Keratinocyte (primary cell): ENCODE measurements around the gene BRF1. TPM values are rescaled to one million over a fixed set of nuclear protein-coding genes. Genes with fewer than 3 reads are reported as not detected.

Source experiments
- DNase-seq: peaks from one replicate; pipeline ENCODE4 v3.0.0-alpha.2; 2011; ENCODE audit warnings: low read depth, missing footprints, low spot score
- FAIRE-seq: peaks from 2 replicates; lab custom pipeline; 2011; peaks lifted over from hg19 to GRCh38; lab: Jason Lieb, UNC
- H2AFZ ChIP-seq: 2 replicates; pipeline ENCODE4 v1.6.0; 2012; ENCODE audit warnings: low read length, control low read depth, inconsistent platforms; ENCODE audit not compliant: control insufficient read depth
- H3K27ac ChIP-seq: 2 replicates; pipeline ENCODE4 v1.5.1; 2011; ENCODE audit warnings: low read length; ENCODE audit not compliant: control insufficient read depth, insufficient read depth
- H3K27me3 ChIP-seq: 3 replicates; pipeline ENCODE4 v1.6.0; 2011; ENCODE audit warnings: low read length; ENCODE audit not compliant: control insufficient read depth, insufficient read depth; ENCODE audit errors: extremely low read depth
- H3K36me3 ChIP-seq, 2 experiments: 2 replicates in 1 of 2; 3 replicates in 1 of 2; pipeline ENCODE4 v1.5.1; 2011; ENCODE audit warnings: low read length in 2 of 2, mild to moderate bottlenecking in 1 of 2; ENCODE audit not compliant: control insufficient read depth in 2 of 2, insufficient read depth in 2 of 2; ENCODE audit errors: extremely low read depth in 1 of 2
- H3K4me1 ChIP-seq: 3 replicates; pipeline ENCODE4 v1.5.1; 2011; ENCODE audit warnings: low read length; ENCODE audit not compliant: control insufficient read depth, insufficient read depth; ENCODE audit errors: extremely low read depth
- H3K4me2 ChIP-seq: 3 replicates; pipeline ENCODE4 v1.6.0; 2011; ENCODE audit warnings: low read depth, low read length; ENCODE audit not compliant: control insufficient read depth, insufficient read depth; ENCODE audit errors: extremely low read depth
- H3K4me3 ChIP-seq, 3 experiments: fragments of 200-600 bp in 1 of 3; sonication (generic) in 1 of 3; 2 replicates in 2 of 3; 3 replicates in 1 of 3; pipeline ENCODE4 v1.5.1; 2011 to 2016; ENCODE audit warnings: low read length in 3 of 3, mild to moderate bottlenecking in 3 of 3, control low read depth in 2 of 3, inconsistent platforms in 1 of 3, low read depth in 1 of 3, mixed read lengths in 1 of 3, mixed run types in 1 of 3, moderate library complexity in 1 of 3; ENCODE audit not compliant: control insufficient read depth in 2 of 3, insufficient read depth in 2 of 3; ENCODE audit errors: extremely low read depth in 1 of 3
- H3K79me2 ChIP-seq: 2 replicates; pipeline ENCODE4 v1.6.0; 2012; ENCODE audit warnings: low read length; ENCODE audit not compliant: control insufficient read depth, insufficient read depth
- H3K9ac ChIP-seq: 3 replicates; pipeline ENCODE4 v1.6.0; 2011; ENCODE audit warnings: low read length; ENCODE audit not compliant: control insufficient read depth, insufficient read depth; ENCODE audit errors: extremely low read depth
- H3K9me1 ChIP-seq: 3 replicates; pipeline ENCODE4 v1.6.0; 2011; ENCODE audit warnings: low read length; ENCODE audit not compliant: control insufficient read depth, insufficient read depth; ENCODE audit errors: extremely low read depth
- H3K9me3 ChIP-seq: 2 replicates; pipeline ENCODE4 v1.5.1; 2012; ENCODE audit warnings: low read depth, low read length; ENCODE audit not compliant: control insufficient read depth
- H4K20me1 ChIP-seq: 3 replicates; pipeline ENCODE4 v1.6.0; 2011; ENCODE audit warnings: low read length; ENCODE audit not compliant: control insufficient read depth, insufficient read depth; ENCODE audit errors: extremely low read depth
- EZH2 ChIP-seq: IDR thresholded peaks from one replicate; pipeline ENCODE4 v1.6.1; 2012; ENCODE audit warnings: inconsistent platforms, mild to moderate bottlenecking, low read length, moderate library complexity
- dilution Hi-C: fragments of 300-500 bp; cut with MboI; formaldehyde crosslinking; loops from one replicate; pipeline ENCODE4 v1.7.0; 2020; ENCODE audit warnings: low sequenced_read_pairs; ENCODE audit not compliant: extremely low pct_ligation_motif_present
- polyA plus RNA-seq, 5 experiments: library from polyadenylated mRNA; depleted of rRNA in 3 of 5; stranded (reverse) in 3 of 5; stranded (forward) in 1 of 5; unstranded in 1 of 5; fragments of >200 nt; gene quantifications; 1 replicate in 1 of 5; 2 replicates in 3 of 5; 3 replicates in 1 of 5; pipeline versions ENCODE4 v1.2.1 to v1.2.3, GENCODE V29; 2011 to 2012; ENCODE audit warnings: missing spikeins in 2 of 5, low read depth in 1 of 5, low replicate concordance in 1 of 5
- TF ChIP-seq, protein P1 (sequence below), 3 experiments: IDR thresholded peaks in 1 of 3; conservative IDR thresholded peaks in 1 of 3; optimal IDR thresholded peaks in 1 of 3; 2 replicates in 2 of 3; 3 replicates in 1 of 3; pipeline versions ENCODE3 to v1.5.1; 2011; ENCODE audit warnings: low read length in 3 of 3, mild to moderate bottlenecking in 3 of 3, moderate library complexity in 2 of 3, control low read depth in 1 of 3, inconsistent platforms in 1 of 3; ENCODE audit not compliant: insufficient read depth in 2 of 3; ENCODE audit errors: extremely low read depth in 1 of 3

Gene BRF1
- polyA plus RNA-seq, 1 donor (not counting 4 experiments of a cell fraction or from before 2014, with no cell fraction given) = 6.5 TPM

- no peaks in the 10 kb centered on the region for H3K9me1 ChIP-seq
- no peak overlapping the region for H2AFZ ChIP-seq
- dilution Hi-C loops = no loop called here
- H4K20me1 ChIP-seq = peaks cover 2% of the 10 kb centered on the region
- peaks cover 32% of the 10 kb centered on the region for H3K79me2 ChIP-seq
- no peak overlapping the region for H3K4me2 ChIP-seq
- DNase-seq (no peak), FAIRE-seq (no peak)
- no peak overlapping the region for H3K4me3 ChIP-seq
- H3K36me3 ChIP-seq = no peaks in the 10 kb centered on the region
- no peak overlapping the region for H3K9ac ChIP-seq
- TF ChIP-seq EZH2 = no peak
- TF ChIP-seq, protein P1, sequence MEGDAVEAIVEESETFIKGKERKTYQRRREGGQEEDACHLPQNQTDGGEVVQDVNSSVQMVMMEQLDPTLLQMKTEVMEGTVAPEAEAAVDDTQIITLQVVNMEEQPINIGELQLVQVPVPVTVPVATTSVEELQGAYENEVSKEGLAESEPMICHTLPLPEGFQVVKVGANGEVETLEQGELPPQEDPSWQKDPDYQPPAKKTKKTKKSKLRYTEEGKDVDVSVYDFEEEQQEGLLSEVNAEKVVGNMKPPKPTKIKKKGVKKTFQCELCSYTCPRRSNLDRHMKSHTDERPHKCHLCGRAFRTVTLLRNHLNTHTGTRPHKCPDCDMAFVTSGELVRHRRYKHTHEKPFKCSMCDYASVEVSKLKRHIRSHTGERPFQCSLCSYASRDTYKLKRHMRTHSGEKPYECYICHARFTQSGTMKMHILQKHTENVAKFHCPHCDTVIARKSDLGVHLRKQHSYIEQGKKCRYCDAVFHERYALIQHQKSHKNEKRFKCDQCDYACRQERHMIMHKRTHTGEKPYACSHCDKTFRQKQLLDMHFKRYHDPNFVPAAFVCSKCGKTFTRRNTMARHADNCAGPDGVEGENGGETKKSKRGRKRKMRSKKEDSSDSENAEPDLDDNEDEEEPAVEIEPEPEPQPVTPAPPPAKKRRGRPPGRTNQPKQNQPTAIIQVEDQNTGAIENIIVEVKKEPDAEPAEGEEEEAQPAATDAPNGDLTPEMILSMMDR (optimal IDR thresholded peaks at IDR 0.05 in 1 of 3, IDR thresholded peaks at IDR 0.05 in 1 of 3, conservative IDR thresholded peaks at IDR 0.05 in 1 of 3; ENCODE audit: extremely low read depth in 1 of 3, insufficient read depth in 2 of 3, low read length in 3 of 3) = no peak
- H3K27ac ChIP-seq = no peak overlapping the region
- no peaks in the 10 kb centered on the region for H3K9me3 ChIP-seq
- H3K27me3 ChIP-seq = no peaks in the 10 kb centered on the region
- H3K4me1 ChIP-seq = no peaks in the 10 kb centered on the region
Measured at GRCh38 chr14:105326891-105327694, 26.3 kb upstream of the BRF1 start.

GRCh38 chr14:105326568-105326867, 25.7 kb upstream of the BRF1 start:
- H3K36me3 ChIP-seq = no peaks in the 10 kb centered on the region
- H4K20me1 ChIP-seq = peaks cover 2% of the 10 kb centered on the region
- no peaks in the 10 kb centered on the region for H3K27me3 ChIP-seq
- H3K9me3 ChIP-seq = no peaks in the 10 kb centered on the region
- FAIRE-seq (no peak), DNase-seq (no peak)
- H3K4me2 ChIP-seq = no peak overlapping the region
- H2AFZ ChIP-seq = no peak overlapping the region
- no peaks in the 10 kb centered on the region for H3K9me1 ChIP-seq
- H3K79me2 ChIP-seq = peaks cover 31% of the 10 kb centered on the region
- dilution Hi-C loops = no loop called here
- no peak overlapping the region for H3K27ac ChIP-seq
- H3K4me1 ChIP-seq = no peaks in the 10 kb centered on the region
- H3K4me3 ChIP-seq = no peak overlapping the region
- no peak overlapping the region for H3K9ac ChIP-seq
- TF ChIP-seq, protein P1 (optimal IDR thresholded peaks at IDR 0.05 in 1 of 3, IDR thresholded peaks at IDR 0.05 in 1 of 3, conservative IDR thresholded peaks at IDR 0.05 in 1 of 3; ENCODE audit: extremely low read depth in 1 of 3, insufficient read depth in 2 of 3, low read length in 3 of 3) = no peak
- no peak for TF ChIP-seq EZH2
